ENCODE measurements around the gene PMP22.

- TF ChIP-seq BATF2 (CRISPR knock-in tag; IDR thresholded peaks at IDR 0.05) (no peak), POGK (CRISPR knock-in tag; conservative IDR thresholded peaks at IDR 0.05) (no peak), ZNF350 (CRISPR knock-in tag; IDR thresholded peaks at IDR 0.05; ENCODE audit: borderline replicate concordance, low read depth) (no peak), RFX5 (IDR thresholded peaks at IDR 0.05; ENCODE audit: low read depth, low read length) (no peak), HDAC6 (IDR thresholded peaks at IDR 0.05; ENCODE audit: low read depth, low read length) (no peak), ZBTB49 (CRISPR knock-in tag; IDR thresholded peaks at IDR 0.05; ENCODE audit: borderline replicate concordance) (no peak), ZNF234 (CRISPR knock-in tag; conservative IDR thresholded peaks at IDR 0.05) (no peak), NFE2 (CRISPR knock-in tag; IDR thresholded peaks at IDR 0.05) (no peak), PHF8 (CRISPR knock-in tag; IDR thresholded peaks at IDR 0.05) (no peak)
Observed at GRCh38 chr17:15233022-15233805, 31.9 kb downstream of the PMP22 start.

Measured in HepG2 (cell line).